ENCODE results near the gene DDX42. TPM values are rescaled to one million over a fixed set of nuclear protein-coding genes. Genes with fewer than 3 reads are reported as not detected.
A peak's percentile ranks its signal among the peaks of the same experiment; 100 is the strongest.

DDX42 gene
- total and polyA plus RNA-seq, 12 donors: 45.0 to 109 (median 85.2) TPM

- Histone ChIP-seq H3K27me3 (no peaks in the 10 kb centered on the region), H3K36me3 (replicated peaks in 1 of 2) (peaks cover 0 to 9% of the 10 kb centered on the region in 2 donors), H3K4me1 (replicated peaks in 1 of 2) (peaks cover 12 to 15% of the 10 kb centered on the region in 2 donors), H3K9me3 (replicated peaks in 1 of 3) (no peaks in the 10 kb centered on the region), H3K27ac (peak overlapping the region; percentile 88 to 93 (median 92)), H3K4me3 (peak overlapping the region; percentile 37 to 81 (median 58))
- intact Hi-C loops (cut with DNase I): no loop called here
- DNase-seq: peak in 1 of 7 donors; percentile 60
- 0 to 2% (median 0%) methylated on average over 7 to 14 of the region's 14 CpGs for WGBS, 4 donors
- TF ChIP-seq POLR2A (IDR thresholded peaks at IDR 0.05) (no peak), CTCF (IDR thresholded peaks at IDR 0.05) (no peak)
Observed at GRCh38 chr17:63741143-63741407, 32.9 kb upstream of the DDX42 start.

GRCh38 chr17:63741408-63742173 lies 32.4 kb upstream of the DDX42 start, which contains the start of gene STRADA:
Gene STRADA (minus strand): TSS chr17:63741799. CDS start chr17:63728369, 13,430 bp downstream.
- no peaks in the 10 kb centered on the region for H3K9me3 ChIP-seq (replicated peaks in 1 of 3)
- DNase-seq: peak; percentile 98 to 99 (median 98)
- intact Hi-C loops (cut with DNase I): no loop called here
- WGBS, 4 donors: 0% methylated on average over 16 to 61 of the region's 61 CpGs
- H3K4me3 ChIP-seq: peak within 1 kb of the TSS; percentile 37 to 81 (median 58)
- H3K36me3 ChIP-seq (replicated peaks in 1 of 2): peaks cover 0 to 12% of the 10 kb centered on the region in 2 donors
- TF ChIP-seq CTCF (IDR thresholded peaks at IDR 0.05): no peak
- TF ChIP-seq POLR2A (IDR thresholded peaks at IDR 0.05): peak; percentile 60 to 93
- H3K4me1 ChIP-seq (replicated peaks in 1 of 2): peaks cover 12 to 15% of the 10 kb centered on the region in 2 donors
- H3K27me3 ChIP-seq: no peaks in the 10 kb centered on the region
- H3K27ac ChIP-seq: peak within 1 kb of the TSS; percentile 88 to 93 (median 92)

- DNase-seq: no peak
- WGBS, 4 donors: 65 to 77% (median 75%) methylated on average over 8 of the region's 8 CpGs
- Histone ChIP-seq H3K4me1 (replicated peaks in 1 of 2) (no peaks in the 10 kb centered on the region), H3K27me3 (no peaks in the 10 kb centered on the region), H3K36me3 (replicated peaks in 1 of 2) (peaks cover 0 to 78% of the 10 kb centered on the region in 2 donors), H3K27ac (no peak overlapping the region), H3K4me3 (no peak overlapping the region), H3K9me3 (replicated peaks in 1 of 3) (no peaks in the 10 kb centered on the region)
- no peak for TF ChIP-seq CTCF (IDR thresholded peaks at IDR 0.05)
- no peak for TF ChIP-seq POLR2A (IDR thresholded peaks at IDR 0.05)
- intact Hi-C loops (cut with DNase I): no loop called here
Observed at GRCh38 chr17:63751806-63752205, 22.2 kb upstream of the DDX42 start.

GRCh38 chr17:63752707-63753106 lies 21.3 kb upstream of the DDX42 start:
- intact Hi-C loops (cut with DNase I): no loop called here
- Histone ChIP-seq H3K9me3 (replicated peaks in 1 of 3) (no peaks in the 10 kb centered on the region), H3K4me1 (replicated peaks in 1 of 2) (no peaks in the 10 kb centered on the region), H3K36me3 (replicated peaks in 1 of 2) (peaks cover 0 to 78% of the 10 kb centered on the region in 2 donors), H3K4me3 (no peak overlapping the region), H3K27ac (no peak overlapping the region), H3K27me3 (no peaks in the 10 kb centered on the region)
- 82 to 91% (median 88%) methylated on average over 1 of the region's 1 CpG for WGBS, 4 donors
- no peak for TF ChIP-seq POLR2A (IDR thresholded peaks at IDR 0.05)
- no peak for TF ChIP-seq CTCF (IDR thresholded peaks at IDR 0.05)
- DNase-seq: no peak
